Stimulated activated naive CD8-positive, alpha-beta T cell treated with anti-CD3 and anti-CD28 coated beads, Interleukin-15, amount 100 ng/mL, for 72 hours (primary cell): ENCODE results near the gene TRAPPC2L.

Source experiments
- ATAC-seq: fragments of 150-1000 bp; cut with Tn5 transposase; 2 replicates; pipeline ENCODE4 v1.10.0; 2021; ENCODE audit warnings: mild to moderate bottlenecking, moderate library complexity
- DNase-seq, 2 donors: peaks; one replicate each; pipeline ENCODE4 v3.0.0; 2021 to 2022
- H3K27ac Mint-ChIP-seq, 2 donors: one replicate each; pipeline ENCODE4 v1.8.0; 2022; ENCODE audit warnings: mild to moderate bottlenecking in 2 of 2, mixed read lengths in 2 of 2, moderate library complexity in 2 of 2
- H3K27me3 Mint-ChIP-seq: one replicate; pipeline ENCODE4 v1.8.0; 2022; ENCODE audit warnings: mixed read lengths
- H3K4me1 Mint-ChIP-seq: one replicate; pipeline ENCODE4 v1.8.0; 2022; ENCODE audit warnings: mild to moderate bottlenecking, mixed read lengths
- H3K4me3 Mint-ChIP-seq, 2 donors: one replicate each; pipeline ENCODE4 v1.8.0; 2022; ENCODE audit warnings: mild to moderate bottlenecking in 2 of 2, mixed read lengths in 2 of 2, moderate library complexity in 1 of 2
- H3K9me3 Mint-ChIP-seq, 2 donors: one replicate each; pipeline ENCODE4 v1.8.0; 2022; ENCODE audit warnings: mixed read lengths in 2 of 2

Gene TRAPPC2L

GRCh38 chr16:88827727-88828126 is 29.2 kb upstream of the TRAPPC2L start:
- Mint-ChIP-seq H3K4me1 (no peaks in the 10 kb centered on the region), H3K27me3 (no peaks in the 10 kb centered on the region), H3K9me3 (no peaks in the 10 kb centered on the region), H3K4me3 (no peak overlapping the region), H3K27ac (no peak overlapping the region)
- DNase-seq: no peak
- ATAC-seq: no peak

- no peak for ATAC-seq
- Mint-ChIP-seq H3K27ac (no peak overlapping the region), H3K4me1 (no peaks in the 10 kb centered on the region), H3K9me3 (no peaks in the 10 kb centered on the region), H3K4me3 (no peak overlapping the region), H3K27me3 (no peaks in the 10 kb centered on the region)
- DNase-seq: no peak
Measured at GRCh38 chr16:88828711-88829110, 28.2 kb upstream of the TRAPPC2L start.

GRCh38 chr16:88830258-88830657 is 26.7 kb upstream of the TRAPPC2L start:
- no peaks in the 10 kb centered on the region for H3K27me3 Mint-ChIP-seq
- no peaks in the 10 kb centered on the region for H3K9me3 Mint-ChIP-seq
- no peak for ATAC-seq
- H3K4me1 Mint-ChIP-seq: no peaks in the 10 kb centered on the region
- H3K27ac Mint-ChIP-seq: no peak overlapping the region
- DNase-seq: no peak
- no peak overlapping the region for H3K4me3 Mint-ChIP-seq

- Mint-ChIP-seq H3K4me3 (no peak overlapping the region), H3K27me3 (no peaks in the 10 kb centered on the region), H3K9me3 (no peaks in the 10 kb centered on the region), H3K27ac (peak overlapping the region in 1 of 2 donors; percentile 48), H3K4me1 (no peaks in the 10 kb centered on the region)
- ATAC-seq (no peak), DNase-seq (no peak)
Measured at GRCh38 chr16:88830783-88831182, 26.1 kb upstream of the TRAPPC2L start.

GRCh38 chr16:88831838-88832237 is 25.1 kb upstream of the TRAPPC2L start:
- H3K4me1 Mint-ChIP-seq: no peaks in the 10 kb centered on the region
- ATAC-seq (no peak), DNase-seq (no peak)

GRCh38 chr16:88833086-88833485 is 23.8 kb upstream of the TRAPPC2L start:
- Mint-ChIP-seq H3K9me3 (no peaks in the 10 kb centered on the region), H3K27ac (no peak overlapping the region), H3K4me1 (no peaks in the 10 kb centered on the region), H3K4me3 (no peak overlapping the region), H3K27me3 (no peaks in the 10 kb centered on the region)
- ATAC-seq: no peak
- DNase-seq: no peak

More at GRCh38 chr16:88831838-88832237, 25.1 kb upstream of the TRAPPC2L start:
- H3K9me3 Mint-ChIP-seq: no peaks in the 10 kb centered on the region
- no peak overlapping the region for H3K27ac Mint-ChIP-seq
- H3K27me3 Mint-ChIP-seq: no peaks in the 10 kb centered on the region
- H3K4me3 Mint-ChIP-seq: no peak overlapping the region

- ATAC-seq: no peak
- no peaks in the 10 kb centered on the region for H3K9me3 Mint-ChIP-seq
- no peaks in the 10 kb centered on the region for H3K27me3 Mint-ChIP-seq
- no peaks in the 10 kb centered on the region for H3K4me1 Mint-ChIP-seq
- H3K27ac Mint-ChIP-seq: no peak overlapping the region
- H3K4me3 Mint-ChIP-seq: no peak overlapping the region
- no peak for DNase-seq
Measured at GRCh38 chr16:88834670-88835069, 22.3 kb upstream of the TRAPPC2L start.

GRCh38 chr16:88835383-88835782 is 21.5 kb upstream of the TRAPPC2L start:
- DNase-seq (no peak), ATAC-seq (no peak)
- Mint-ChIP-seq H3K9me3 (no peaks in the 10 kb centered on the region), H3K27ac (no peak overlapping the region), H3K4me3 (no peak overlapping the region), H3K27me3 (no peaks in the 10 kb centered on the region), H3K4me1 (no peaks in the 10 kb centered on the region)

- H3K27me3 Mint-ChIP-seq: no peaks in the 10 kb centered on the region
Measured at GRCh38 chr16:88835818-88836217, 21.1 kb upstream of the TRAPPC2L start.

GRCh38 chr16:88836791-88837190 is 20.1 kb upstream of the TRAPPC2L start:
- Mint-ChIP-seq H3K9me3 (no peaks in the 10 kb centered on the region), H3K4me3 (no peak overlapping the region), H3K4me1 (no peaks in the 10 kb centered on the region), H3K27me3 (no peaks in the 10 kb centered on the region), H3K27ac (no peak overlapping the region)
- ATAC-seq: no peak
- no peak for DNase-seq

More at GRCh38 chr16:88835818-88836217, 21.1 kb upstream of the TRAPPC2L start:
- Mint-ChIP-seq H3K4me3 (no peak overlapping the region), H3K4me1 (no peaks in the 10 kb centered on the region), H3K9me3 (no peaks in the 10 kb centered on the region), H3K27ac (no peak overlapping the region)
- ATAC-seq (peak; percentile 57), DNase-seq (no peak)

GRCh38 chr16:88837806-88838205 is 19.1 kb upstream of the TRAPPC2L start:
- DNase-seq: no peak
- Mint-ChIP-seq H3K4me1 (no peaks in the 10 kb centered on the region), H3K9me3 (no peaks in the 10 kb centered on the region), H3K27ac (peak overlapping the region in 1 of 2 donors; percentile 42), H3K27me3 (no peaks in the 10 kb centered on the region), H3K4me3 (no peak overlapping the region)
- ATAC-seq: no peak

GRCh38 chr16:88838566-88838965 is 18.4 kb upstream of the TRAPPC2L start:
- no peaks in the 10 kb centered on the region for H3K4me1 Mint-ChIP-seq
- H3K9me3 Mint-ChIP-seq: no peaks in the 10 kb centered on the region
- DNase-seq (no peak), ATAC-seq (no peak)
- H3K27ac Mint-ChIP-seq: no peak overlapping the region
- no peaks in the 10 kb centered on the region for H3K27me3 Mint-ChIP-seq
- H3K4me3 Mint-ChIP-seq: no peak overlapping the region

GRCh38 chr16:88839026-88839529 is 17.8 kb upstream of the TRAPPC2L start:
- no peaks in the 10 kb centered on the region for H3K9me3 Mint-ChIP-seq
- DNase-seq: no peak
- no peak overlapping the region for H3K4me3 Mint-ChIP-seq
- H3K4me1 Mint-ChIP-seq: no peaks in the 10 kb centered on the region
- no peak overlapping the region for H3K27ac Mint-ChIP-seq
- no peak for ATAC-seq
- H3K27me3 Mint-ChIP-seq: no peaks in the 10 kb centered on the region

- DNase-seq (no peak), ATAC-seq (no peak)
- no peak overlapping the region for H3K4me3 Mint-ChIP-seq
- no peaks in the 10 kb centered on the region for H3K27me3 Mint-ChIP-seq
- peak overlapping the region in 1 of 2 donors; percentile 13 for H3K27ac Mint-ChIP-seq
- H3K9me3 Mint-ChIP-seq: no peaks in the 10 kb centered on the region
- H3K4me1 Mint-ChIP-seq: no peaks in the 10 kb centered on the region
Measured at GRCh38 chr16:88839745-88840599, 17.0 kb upstream of the TRAPPC2L start.

GRCh38 chr16:88840600-88841215 is 16.2 kb upstream of the TRAPPC2L start:
- Mint-ChIP-seq H3K27ac (no peak overlapping the region), H3K9me3 (no peaks in the 10 kb centered on the region), H3K4me1 (no peaks in the 10 kb centered on the region), H3K27me3 (no peaks in the 10 kb centered on the region), H3K4me3 (no peak overlapping the region)
- no peak for DNase-seq
- ATAC-seq: no peak
